Measurements from ENCODE around the gene SNTG2. TPM values are rescaled to one million over a fixed set of nuclear protein-coding genes. Genes with fewer than 3 reads are reported as not detected.

Gene SNTG2
- total RNA-seq, 1 donor from 2014 or later: 1.9 TPM

- H3K27ac Mint-ChIP-seq (ENCODE audit: unreplicated experiment): no peak overlapping the region
- no peak overlapping the region for H3K4me3 Mint-ChIP-seq (ENCODE audit: unreplicated experiment)
- Histone ChIP-seq H2AFZ (ENCODE audit: low read depth, low read length) (no peak overlapping the region), H4K20me1 (ENCODE audit: insufficient read depth, low read length) (no peaks in the 10 kb centered on the region), H3K4me2 (ENCODE audit: low read length) (no peak overlapping the region), H3K36me3 (ENCODE audit: insufficient read depth, low read length) (no peaks in the 10 kb centered on the region), H3K79me2 (ENCODE audit: insufficient read depth, low read length) (no peaks in the 10 kb centered on the region), H3K4me3 (ENCODE audit: insufficient read depth, low read depth, low read length) (no peak overlapping the region), H3K27ac (ENCODE audit: low read depth, low read length) (no peak overlapping the region), H3K9me3 (ENCODE audit: insufficient read depth, low read depth, low read length) (no peaks in the 10 kb centered on the region), H3K9ac (ENCODE audit: low read length) (no peak overlapping the region), H3K27me3 (ENCODE audit: insufficient read depth, low read length) (no peaks in the 10 kb centered on the region), H3K4me1 (ENCODE audit: insufficient read depth, low read length) (no peaks in the 10 kb centered on the region)
- DNase-seq (ENCODE audit: low read depth): no peak
- H3K9me3 Mint-ChIP-seq (ENCODE audit: unreplicated experiment): peaks cover 2% of the 10 kb centered on the region
- H3K36me3 Mint-ChIP-seq (ENCODE audit: low read depth, unreplicated experiment): no peaks in the 10 kb centered on the region
- no peak for FAIRE-seq
- peaks cover 5% of the 10 kb centered on the region for H3K4me1 Mint-ChIP-seq (ENCODE audit: low read depth, unreplicated experiment)
- no peaks in the 10 kb centered on the region for H3K27me3 Mint-ChIP-seq (ENCODE audit: low read depth, unreplicated experiment)
- no peak for TF ChIP-seq CTCF (IDR thresholded peaks at IDR 0.05; ENCODE audit: insufficient read depth, low read depth, low read length)
- TF ChIP-seq EZH2 (IDR thresholded peaks at IDR 0.05; ENCODE audit: insufficient read depth, low read length): no peak
Observed at GRCh38 chr2:989781-990467, 39.3 kb downstream of the SNTG2 start.

GRCh38 chr2:990970-991369 is 40.3 kb downstream of the SNTG2 start:
- H3K4me2 ChIP-seq (ENCODE audit: low read length): no peak overlapping the region
- no peaks in the 10 kb centered on the region for H3K4me1 ChIP-seq (ENCODE audit: insufficient read depth, low read length)
- Mint-ChIP-seq H3K9me3 (ENCODE audit: unreplicated experiment) (peaks cover 2% of the 10 kb centered on the region), H3K36me3 (ENCODE audit: low read depth, unreplicated experiment) (no peaks in the 10 kb centered on the region), H3K27me3 (ENCODE audit: low read depth, unreplicated experiment) (no peaks in the 10 kb centered on the region), H3K4me1 (ENCODE audit: low read depth, unreplicated experiment) (peaks cover 5% of the 10 kb centered on the region), H3K4me3 (ENCODE audit: unreplicated experiment) (no peak overlapping the region), H3K27ac (ENCODE audit: unreplicated experiment) (no peak overlapping the region)
- DNase-seq (ENCODE audit: low read depth) (no peak), FAIRE-seq (no peak)
- H3K36me3 ChIP-seq (ENCODE audit: insufficient read depth, low read length): no peaks in the 10 kb centered on the region
- TF ChIP-seq CTCF (IDR thresholded peaks at IDR 0.05; ENCODE audit: insufficient read depth, low read depth, low read length) (no peak), EZH2 (IDR thresholded peaks at IDR 0.05; ENCODE audit: insufficient read depth, low read length) (no peak)
- no peak overlapping the region for H3K27ac ChIP-seq (ENCODE audit: low read depth, low read length)
- H3K9me3 ChIP-seq (ENCODE audit: insufficient read depth, low read depth, low read length): no peaks in the 10 kb centered on the region
- no peak overlapping the region for H3K9ac ChIP-seq (ENCODE audit: low read length)
- H3K79me2 ChIP-seq (ENCODE audit: insufficient read depth, low read length): no peaks in the 10 kb centered on the region
- no peaks in the 10 kb centered on the region for H4K20me1 ChIP-seq (ENCODE audit: insufficient read depth, low read length)
- no peak overlapping the region for H3K4me3 ChIP-seq (ENCODE audit: insufficient read depth, low read depth, low read length)
- H2AFZ ChIP-seq (ENCODE audit: low read depth, low read length): no peak overlapping the region
- no peaks in the 10 kb centered on the region for H3K27me3 ChIP-seq (ENCODE audit: insufficient read depth, low read length)

- no peak overlapping the region for H3K4me2 ChIP-seq (ENCODE audit: low read length)
Observed at GRCh38 chr2:1002350-1002749, 51.7 kb downstream of the SNTG2 start.

More at GRCh38 chr2:1002350-1002749, 51.7 kb downstream of the SNTG2 start:
- Mint-ChIP-seq H3K36me3 (ENCODE audit: low read depth, unreplicated experiment) (no peaks in the 10 kb centered on the region), H3K27me3 (ENCODE audit: low read depth, unreplicated experiment) (no peaks in the 10 kb centered on the region), H3K27ac (ENCODE audit: unreplicated experiment) (no peak overlapping the region), H3K4me1 (ENCODE audit: low read depth, unreplicated experiment) (no peaks in the 10 kb centered on the region), H3K9me3 (ENCODE audit: unreplicated experiment) (peaks cover 2% of the 10 kb centered on the region), H3K4me3 (ENCODE audit: unreplicated experiment) (no peak overlapping the region)
- no peaks in the 10 kb centered on the region for H3K79me2 ChIP-seq (ENCODE audit: insufficient read depth, low read length)
- DNase-seq (ENCODE audit: low read depth) (no peak), FAIRE-seq (no peak)
- no peaks in the 10 kb centered on the region for H4K20me1 ChIP-seq (ENCODE audit: insufficient read depth, low read length)
- H3K4me3 ChIP-seq (ENCODE audit: insufficient read depth, low read depth, low read length): no peak overlapping the region
- no peak overlapping the region for H3K27ac ChIP-seq (ENCODE audit: low read depth, low read length)
- TF ChIP-seq CTCF (IDR thresholded peaks at IDR 0.05; ENCODE audit: insufficient read depth, low read depth, low read length) (no peak), EZH2 (IDR thresholded peaks at IDR 0.05; ENCODE audit: insufficient read depth, low read length) (no peak)
- no peaks in the 10 kb centered on the region for H3K4me1 ChIP-seq (ENCODE audit: insufficient read depth, low read length)
- no peaks in the 10 kb centered on the region for H3K27me3 ChIP-seq (ENCODE audit: insufficient read depth, low read length)
- no peaks in the 10 kb centered on the region for H3K36me3 ChIP-seq (ENCODE audit: insufficient read depth, low read length)
- no peaks in the 10 kb centered on the region for H3K9me3 ChIP-seq (ENCODE audit: insufficient read depth, low read depth, low read length)
- no peak overlapping the region for H2AFZ ChIP-seq (ENCODE audit: low read depth, low read length)
- no peak overlapping the region for H3K9ac ChIP-seq (ENCODE audit: low read length)
